Upper lobe of left lung (tissue), 6 donors: Measurements from ENCODE around the gene GNAO1. TPM values are rescaled to one million over a fixed set of nuclear protein-coding genes. Genes with fewer than 3 reads are reported as not detected.

Experiments used
- ATAC-seq, 2 donors: fragments of 200-7000 bp; cut with Tn5 transposase; one replicate each; pipeline ENCODE4 v1.9.1; 2022; ENCODE audit warnings: mild to moderate bottlenecking in 2 of 2, moderate library complexity in 2 of 2; ENCODE audit not compliant: low FRiP score in 2 of 2
- DNase-seq, 2 donors: peaks; one replicate each; pipeline ENCODE4 v3.0.0-alpha.2; 2019 to 2020
- H3K27ac ChIP-seq, 4 donors: fragments of 200-600 bp; sonication (generic); one replicate each; pipeline ENCODE4 v1.5.1; 2016 to 2019
- H3K27me3 ChIP-seq, 4 donors: fragments of 200-600 bp; sonication (generic); one replicate each; pipeline ENCODE4 v1.5.1; 2017 to 2019
- H3K36me3 ChIP-seq, 4 donors: fragments of 200-600 bp; sonication (generic); one replicate each; pipeline ENCODE4 v1.5.1; 2016 to 2019
- H3K4me1 ChIP-seq, 4 donors: fragments of 200-600 bp; sonication (generic); one replicate each; pipeline ENCODE4 v1.5.1; 2018 to 2019
- H3K4me3 ChIP-seq, 4 donors: fragments of 200-600 bp; sonication (generic); one replicate each; pipeline ENCODE4 v1.5.1; 2017 to 2019; ENCODE audit warnings: mild to moderate bottlenecking in 2 of 4, moderate library complexity in 1 of 4
- H3K9me3 ChIP-seq, 4 donors: fragments of 200-600 bp; sonication (generic); one replicate each; pipeline ENCODE4 v1.5.1; 2018 to 2019
- EP300 ChIP-seq, 4 donors: sonication (generic); formaldehyde crosslinking; IDR thresholded peaks; one replicate each; pipeline ENCODE4 v1.5.1; 2017; ENCODE audit warnings: antibody characterized with exemption in 4 of 4, control low read depth in 2 of 4
- POLR2A ChIP-seq, 4 donors: fragments of 450-650 bp; IDR thresholded peaks; one replicate each; pipeline ENCODE4 v1.5.1; 2016 to 2017; ENCODE audit warnings: antibody characterized with exemption in 4 of 4, mild to moderate bottlenecking in 2 of 4
- POLR2AphosphoS5 ChIP-seq, 2 donors: sonication (generic); formaldehyde crosslinking; IDR thresholded peaks; one replicate each; pipeline ENCODE4 v1.5.1; 2017; ENCODE audit warnings: antibody characterized with exemption in 2 of 2
- WGBS, 2 donors: methylation state at CpG; one replicate each; pipeline ENCODE4 v1.1.5; 2017 to 2018; 5-methylcytosine and 5-hydroxymethylcytosine counted together
- total RNA-seq, 6 donors: library from RNA; depleted of rRNA in 4 of 6; stranded (reverse); fragments of >200 nt in 4 of 6; gene quantifications; one replicate each; pipeline versions ENCODE4 v1.1.0 to v1.2.1, GENCODE V29; 2016 to 2021
- TF ChIP-seq, protein P1 (sequence below), 6 experiments: fragments of 450-650 bp in 4 of 6; fragments of 200-600 bp in 2 of 6; sonication (generic) in 2 of 6; IDR thresholded peaks; one replicate each; pipeline ENCODE4 v1.5.1; 2016 to 2019; ENCODE audit warnings: antibody characterized with exemption in 6 of 6
- donor health status: DM: no; HTN: no; CAD: no; lungs with moderate emphysema.
- donor health status: DM: no; HTN: yes; CAD: no; lungs with severe emphysema.

GNAO1 gene
- total RNA-seq, 6 donors from 2014 or later, result 0.46 to 2.7 (median 0.79) TPM; not detected in 1

DNA sequence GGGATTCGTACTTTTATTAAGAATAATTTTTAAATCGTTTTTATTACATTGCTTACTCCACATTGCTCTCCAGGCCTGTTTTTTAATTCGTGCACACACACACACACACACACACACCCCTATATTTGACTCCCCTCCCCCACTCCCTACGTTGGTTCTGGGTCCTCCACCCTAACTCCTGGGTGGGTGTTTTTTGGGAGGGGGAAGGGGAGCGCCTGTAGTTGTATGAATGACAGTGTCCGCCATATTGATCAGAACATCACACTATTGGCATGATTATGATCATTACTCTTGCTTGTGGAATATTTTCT is 1.3 kb downstream of the GNAO1 start:
- TF ChIP-seq POLR2AphosphoS5 (IDR thresholded peaks at IDR 0.05), result no peak
- no peak for TF ChIP-seq POLR2A (IDR thresholded peaks at IDR 0.05)
- TF ChIP-seq, protein P1, sequence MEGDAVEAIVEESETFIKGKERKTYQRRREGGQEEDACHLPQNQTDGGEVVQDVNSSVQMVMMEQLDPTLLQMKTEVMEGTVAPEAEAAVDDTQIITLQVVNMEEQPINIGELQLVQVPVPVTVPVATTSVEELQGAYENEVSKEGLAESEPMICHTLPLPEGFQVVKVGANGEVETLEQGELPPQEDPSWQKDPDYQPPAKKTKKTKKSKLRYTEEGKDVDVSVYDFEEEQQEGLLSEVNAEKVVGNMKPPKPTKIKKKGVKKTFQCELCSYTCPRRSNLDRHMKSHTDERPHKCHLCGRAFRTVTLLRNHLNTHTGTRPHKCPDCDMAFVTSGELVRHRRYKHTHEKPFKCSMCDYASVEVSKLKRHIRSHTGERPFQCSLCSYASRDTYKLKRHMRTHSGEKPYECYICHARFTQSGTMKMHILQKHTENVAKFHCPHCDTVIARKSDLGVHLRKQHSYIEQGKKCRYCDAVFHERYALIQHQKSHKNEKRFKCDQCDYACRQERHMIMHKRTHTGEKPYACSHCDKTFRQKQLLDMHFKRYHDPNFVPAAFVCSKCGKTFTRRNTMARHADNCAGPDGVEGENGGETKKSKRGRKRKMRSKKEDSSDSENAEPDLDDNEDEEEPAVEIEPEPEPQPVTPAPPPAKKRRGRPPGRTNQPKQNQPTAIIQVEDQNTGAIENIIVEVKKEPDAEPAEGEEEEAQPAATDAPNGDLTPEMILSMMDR (IDR thresholded peaks at IDR 0.05), result no peak
- no peak for TF ChIP-seq EP300 (IDR thresholded peaks at IDR 0.05)

GRCh38 chr16:56192986-56193945 is 2.0 kb downstream of the GNAO1 start:
- H3K27ac ChIP-seq, result no peak overlapping the region
- peak in 1 of 2 donors; percentile 55 for DNase-seq
- ATAC-seq, result no peak
- TF ChIP-seq, protein P1 (IDR thresholded peaks at IDR 0.05), result no peak
- TF ChIP-seq POLR2AphosphoS5 (IDR thresholded peaks at IDR 0.05) (no peak), EP300 (IDR thresholded peaks at IDR 0.05) (no peak), POLR2A (IDR thresholded peaks at IDR 0.05) (no peak)
- peaks cover 0 to 37% (median 19%) of the 10 kb centered on the region in 4 donors for H3K27me3 ChIP-seq
- no peaks in the 10 kb centered on the region for H3K36me3 ChIP-seq
- 15 to 22% methylated on average over 30 to 33 of the region's 33 CpGs for WGBS, 2 donors
- H3K9me3 ChIP-seq, result no peaks in the 10 kb centered on the region
- H3K4me1 ChIP-seq, result peaks cover 15 to 41% (median 20%) of the 10 kb centered on the region in 4 donors
- no peak overlapping the region for H3K4me3 ChIP-seq

More for the DNA sequence above, 1.3 kb downstream of the GNAO1 start:
- H3K4me1 ChIP-seq, result peaks cover 15 to 41% (median 20%) of the 10 kb centered on the region in 4 donors
- no peak for DNase-seq
- no peak for ATAC-seq
- H3K9me3 ChIP-seq, result no peaks in the 10 kb centered on the region
- H3K27me3 ChIP-seq, result peaks cover 0 to 37% (median 19%) of the 10 kb centered on the region in 4 donors
- no peaks in the 10 kb centered on the region for H3K36me3 ChIP-seq
- 13 to 18% methylated on average over 6 of the region's 6 CpGs for WGBS, 2 donors
- peak overlapping the region in 2 of 4 donors; percentile 44 to 70 for H3K4me3 ChIP-seq
- no peak overlapping the region for H3K27ac ChIP-seq

GRCh38 chr16:56193951-56194726 is 2.9 kb downstream of the GNAO1 start:
- peak; percentile 67 to 91 for DNase-seq
- TF ChIP-seq POLR2AphosphoS5 (IDR thresholded peaks at IDR 0.05) (no peak), POLR2A (IDR thresholded peaks at IDR 0.05) (no peak), EP300 (IDR thresholded peaks at IDR 0.05) (no peak)
- TF ChIP-seq, protein P1 (IDR thresholded peaks at IDR 0.05), result no peak
- Histone ChIP-seq H3K4me1 (peaks cover 15 to 41% (median 20%) of the 10 kb centered on the region in 4 donors), H3K27ac (no peak overlapping the region), H3K27me3 (peaks cover 0 to 37% (median 19%) of the 10 kb centered on the region in 4 donors), H3K4me3 (peak overlapping the region in 1 of 4 donors; percentile 10), H3K36me3 (no peaks in the 10 kb centered on the region), H3K9me3 (no peaks in the 10 kb centered on the region)
- ATAC-seq, result peak; percentile 83 to 88
- WGBS, 2 donors, result 4 to 7% methylated on average over 34 to 48 of the region's 48 CpGs

DNA sequence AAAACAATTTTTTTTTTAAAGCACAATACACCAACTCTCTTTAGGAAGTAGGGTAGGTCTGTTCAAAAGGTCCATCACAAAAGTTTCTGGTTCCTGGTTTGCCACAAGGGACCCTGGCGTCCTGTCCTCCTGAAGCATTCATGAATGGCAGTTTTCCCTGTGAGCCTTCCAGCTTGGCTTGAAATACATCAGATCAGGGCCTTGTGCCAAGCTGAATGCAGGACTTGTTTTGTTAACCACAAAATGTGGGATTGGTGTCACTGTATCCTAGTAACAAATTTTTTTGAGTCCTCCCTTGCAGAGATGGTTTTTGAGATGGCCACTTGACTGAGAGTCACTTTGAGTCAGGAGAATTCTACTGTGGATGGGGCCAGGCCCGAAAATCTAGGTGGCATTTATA is 3.9 kb downstream of the GNAO1 start:
- no peaks in the 10 kb centered on the region for H3K36me3 ChIP-seq
- 63 to 71% methylated on average over 2 of the region's 2 CpGs for WGBS, 2 donors
- no peak overlapping the region for H3K27ac ChIP-seq
- peaks cover 0 to 37% (median 19%) of the 10 kb centered on the region in 4 donors for H3K27me3 ChIP-seq
- TF ChIP-seq EP300 (IDR thresholded peaks at IDR 0.05) (no peak), POLR2A (IDR thresholded peaks at IDR 0.05) (no peak), POLR2AphosphoS5 (IDR thresholded peaks at IDR 0.05) (no peak)
- TF ChIP-seq, protein P1 (IDR thresholded peaks at IDR 0.05), result no peak
- H3K4me1 ChIP-seq, result peaks cover 15 to 38% (median 20%) of the 10 kb centered on the region in 4 donors
- H3K9me3 ChIP-seq, result no peaks in the 10 kb centered on the region
- ATAC-seq (no peak), DNase-seq (no peak)
- no peak overlapping the region for H3K4me3 ChIP-seq
